HG03432 (cell line): Measurements from ENCODE around the gene QDPR.

Source experiments
- ATAC-seq: cut with Tn5 transposase; IDR thresholded peaks from one replicate; pipeline ENCODE4 v1.9.1; 2021; ENCODE audit warnings: mild to moderate bottlenecking, moderate library complexity; ENCODE audit not compliant: unreplicated experiment

Gene QDPR

GRCh38 chr4:17436750-17437090, 75.2 kb downstream of the QDPR start:
- ATAC-seq: no peak
